ENCODE results near the gene MAP3K19.

DNA sequence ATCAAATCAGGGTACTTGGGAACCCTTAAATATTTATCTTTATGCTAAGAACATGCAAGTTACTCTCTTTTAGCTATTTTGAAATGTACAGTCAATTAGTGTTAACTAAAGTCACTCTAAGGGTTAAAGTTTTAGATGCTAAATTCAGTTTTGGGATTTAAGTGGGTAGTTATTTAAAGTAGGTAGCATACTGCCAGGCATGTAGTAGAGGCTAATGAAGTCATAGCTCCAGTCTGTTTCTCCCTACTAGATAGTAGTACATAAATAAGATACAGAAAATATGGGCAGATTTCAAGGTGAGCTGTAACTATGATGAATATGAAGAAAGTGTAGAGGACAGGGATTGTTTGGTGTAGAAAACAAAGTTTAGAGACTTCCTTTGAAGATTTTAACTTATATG is 12.3 kb upstream of the MAP3K19 start:
- TF ChIP-seq EP300 (IDR thresholded peaks at IDR 0.05; ENCODE audit: borderline replicate concordance in 1 of 2, low read depth in 2 of 2, low read length in 2 of 2) = no peak
- no peak for TF ChIP-seq SUZ12 (IDR thresholded peaks at IDR 0.05; ENCODE audit: low read length)
- no peak for TF ChIP-seq CTCF (IDR thresholded peaks at IDR 0.05; ENCODE audit: control extremely low read depth in 1 of 3, insufficient read depth in 1 of 3, low read depth in 1 of 3, low read length in 3 of 3)
- TF ChIP-seq POLR2A (IDR thresholded peaks at IDR 0.05; ENCODE audit: control extremely low read depth in 1 of 2, low read depth in 2 of 2, low read length in 2 of 2) = no peak
- no peak for TF ChIP-seq EZH2 (IDR thresholded peaks at IDR 0.05; ENCODE audit: low read depth, low read length, severe bottlenecking)
- TF ChIP-seq YY1 (IDR thresholded peaks at IDR 0.05; ENCODE audit: low read depth, low read length) = no peak
- TF ChIP-seq BRCA1 (IDR thresholded peaks at IDR 0.05; ENCODE audit: low read depth, low read length) = no peak

Data from H1 (cell line).